GM12865 (cell line): ENCODE measurements around the gene BCAP31.
"Not testable (repeated sequence)": the region's sequence is repeated elsewhere in the genome, so short reads cannot be mapped to it uniquely, and the experiment has no call there.

Experiments used
- DNase-seq: peaks from one replicate; pipeline ENCODE4 v3.0.0; 2010; ENCODE audit warnings: low read depth
- H3K4me3 ChIP-seq: 2 replicates; pipeline ENCODE4 v1.5.1; 2011; ENCODE audit warnings: mild to moderate bottlenecking, low read depth, low read length, control low read depth
- TF ChIP-seq, protein P1 (sequence below): IDR thresholded peaks from 2 replicates; pipeline ENCODE4 v1.5.1; 2011; ENCODE audit warnings: low read length, control low read depth, low read depth, inconsistent platforms; ENCODE audit not compliant: insufficient read depth; ENCODE audit errors: missing control alignments

Gene BCAP31

DNA sequence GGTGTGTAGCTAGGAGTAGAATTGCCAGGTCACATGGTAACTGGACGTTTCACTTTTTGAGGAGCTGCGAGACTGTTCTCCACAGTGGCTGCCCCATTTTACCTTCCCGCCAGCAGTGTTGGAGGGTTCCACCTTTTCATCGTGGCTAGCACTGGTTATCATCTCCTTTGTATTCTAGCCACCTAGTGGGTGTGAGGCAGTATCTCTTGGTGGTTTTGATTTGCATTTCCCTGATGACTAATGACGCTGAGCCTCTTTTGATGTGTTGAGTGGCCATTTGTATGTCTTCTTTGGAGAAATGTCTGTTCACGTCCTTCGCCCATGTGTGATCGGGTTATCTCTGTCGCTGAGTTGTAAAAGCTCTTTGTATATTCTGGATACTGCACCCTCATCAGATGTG is 11.1 kb upstream of the BCAP31 start:
- DNase-seq, result peak; percentile 44
- H3K4me3 ChIP-seq, result no peak overlapping the region
- TF ChIP-seq, protein P1, sequence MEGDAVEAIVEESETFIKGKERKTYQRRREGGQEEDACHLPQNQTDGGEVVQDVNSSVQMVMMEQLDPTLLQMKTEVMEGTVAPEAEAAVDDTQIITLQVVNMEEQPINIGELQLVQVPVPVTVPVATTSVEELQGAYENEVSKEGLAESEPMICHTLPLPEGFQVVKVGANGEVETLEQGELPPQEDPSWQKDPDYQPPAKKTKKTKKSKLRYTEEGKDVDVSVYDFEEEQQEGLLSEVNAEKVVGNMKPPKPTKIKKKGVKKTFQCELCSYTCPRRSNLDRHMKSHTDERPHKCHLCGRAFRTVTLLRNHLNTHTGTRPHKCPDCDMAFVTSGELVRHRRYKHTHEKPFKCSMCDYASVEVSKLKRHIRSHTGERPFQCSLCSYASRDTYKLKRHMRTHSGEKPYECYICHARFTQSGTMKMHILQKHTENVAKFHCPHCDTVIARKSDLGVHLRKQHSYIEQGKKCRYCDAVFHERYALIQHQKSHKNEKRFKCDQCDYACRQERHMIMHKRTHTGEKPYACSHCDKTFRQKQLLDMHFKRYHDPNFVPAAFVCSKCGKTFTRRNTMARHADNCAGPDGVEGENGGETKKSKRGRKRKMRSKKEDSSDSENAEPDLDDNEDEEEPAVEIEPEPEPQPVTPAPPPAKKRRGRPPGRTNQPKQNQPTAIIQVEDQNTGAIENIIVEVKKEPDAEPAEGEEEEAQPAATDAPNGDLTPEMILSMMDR, result peak; percentile 18

DNA sequence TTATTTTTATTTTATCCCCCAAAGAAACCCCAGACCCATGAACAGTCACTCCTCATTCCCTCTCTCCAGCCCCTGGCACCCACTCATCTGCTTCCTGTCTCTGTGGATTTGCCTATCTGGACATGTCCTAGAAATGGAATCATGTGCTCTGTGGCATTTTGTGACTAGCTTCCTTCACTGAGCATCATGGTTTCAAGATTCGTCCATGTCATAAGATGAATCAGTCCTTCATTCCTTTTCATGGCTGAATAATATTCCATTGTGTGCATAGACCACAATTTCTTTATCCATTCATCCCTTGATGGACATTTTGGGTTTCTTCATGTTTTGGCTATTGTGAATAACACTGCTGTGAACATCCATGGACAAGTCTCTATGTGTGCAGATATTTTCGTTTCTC is 10.7 kb upstream of the BCAP31 start:
- H3K4me3 ChIP-seq, result no peak overlapping the region
- TF ChIP-seq, protein P1, result no peak
- DNase-seq, result no peak

DNA sequence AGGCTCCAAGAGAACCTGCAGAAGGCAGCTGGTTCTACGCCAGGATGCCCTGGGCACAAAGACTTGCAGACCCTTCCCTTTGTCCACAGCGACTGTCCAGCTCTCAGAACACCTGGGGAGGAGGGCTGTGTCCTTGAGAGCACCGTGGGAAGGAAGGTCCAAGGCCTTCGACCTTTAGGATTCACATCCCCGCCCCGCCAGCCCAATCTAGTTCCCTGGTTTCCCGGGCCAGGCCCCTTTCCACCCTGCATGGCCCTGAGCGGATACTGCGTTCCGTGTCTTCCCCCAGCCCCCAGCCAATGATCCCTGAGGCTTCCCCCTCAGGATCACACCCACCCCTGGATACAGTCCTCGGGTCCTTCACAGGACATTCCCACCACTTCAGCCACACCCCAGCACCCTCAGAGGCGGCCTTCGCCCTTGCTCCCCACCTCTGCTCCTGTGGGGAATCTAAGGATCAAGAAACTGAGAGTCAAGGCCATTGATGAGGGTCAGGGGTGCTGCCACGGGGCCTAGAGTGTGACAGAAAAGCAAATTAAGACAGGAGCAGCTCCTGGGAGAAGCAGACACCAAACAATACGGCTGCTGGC is 9.6 kb upstream of the BCAP31 start:
- DNase-seq, result no peak
- H3K4me3 ChIP-seq, result no peak overlapping the region
- TF ChIP-seq, protein P1, result no peak

DNA sequence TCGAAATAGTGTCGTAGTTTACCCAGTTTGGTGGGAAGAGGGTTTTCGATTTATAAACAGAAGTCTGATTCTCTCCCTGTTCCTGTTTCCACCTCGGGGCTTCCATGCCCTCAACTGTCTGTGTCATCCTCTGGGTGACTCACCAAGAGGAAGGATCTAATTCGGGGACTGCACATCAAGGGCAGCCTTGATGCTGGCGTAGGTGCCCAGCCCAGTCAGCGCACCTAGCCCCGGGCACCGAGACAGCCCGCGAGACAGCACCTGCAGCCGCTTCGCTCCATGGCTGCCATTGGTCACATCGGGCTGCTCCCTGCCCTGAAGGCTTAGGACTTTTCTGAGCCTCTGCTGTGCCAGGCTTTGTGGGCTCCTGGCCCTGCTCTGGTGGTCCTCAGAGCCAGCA is 8.2 kb upstream of the BCAP31 start:
- no peak for DNase-seq
- TF ChIP-seq, protein P1, result no peak
- no peak overlapping the region for H3K4me3 ChIP-seq

DNA sequence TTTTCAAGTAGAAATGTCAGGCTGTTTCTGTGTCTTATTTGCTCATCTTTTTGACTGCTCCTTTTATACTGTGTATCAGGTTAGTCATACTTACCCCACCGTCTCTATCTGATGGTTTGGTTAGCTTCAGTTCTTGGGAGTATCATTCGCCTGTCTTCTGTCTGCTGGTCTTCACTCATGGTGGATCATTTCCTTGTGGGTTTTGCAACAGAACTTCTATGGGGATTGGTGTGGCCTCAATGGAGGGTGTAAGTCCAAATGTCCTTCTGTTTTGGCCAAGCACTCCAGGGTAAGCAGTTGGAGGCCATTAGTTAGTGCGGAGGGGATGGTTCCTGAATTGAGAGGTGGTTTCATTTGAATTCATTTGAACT is 7.6 kb upstream of the BCAP31 start:
- no peak for DNase-seq
- no peak overlapping the region for H3K4me3 ChIP-seq
- TF ChIP-seq, protein P1, result no peak

DNA sequence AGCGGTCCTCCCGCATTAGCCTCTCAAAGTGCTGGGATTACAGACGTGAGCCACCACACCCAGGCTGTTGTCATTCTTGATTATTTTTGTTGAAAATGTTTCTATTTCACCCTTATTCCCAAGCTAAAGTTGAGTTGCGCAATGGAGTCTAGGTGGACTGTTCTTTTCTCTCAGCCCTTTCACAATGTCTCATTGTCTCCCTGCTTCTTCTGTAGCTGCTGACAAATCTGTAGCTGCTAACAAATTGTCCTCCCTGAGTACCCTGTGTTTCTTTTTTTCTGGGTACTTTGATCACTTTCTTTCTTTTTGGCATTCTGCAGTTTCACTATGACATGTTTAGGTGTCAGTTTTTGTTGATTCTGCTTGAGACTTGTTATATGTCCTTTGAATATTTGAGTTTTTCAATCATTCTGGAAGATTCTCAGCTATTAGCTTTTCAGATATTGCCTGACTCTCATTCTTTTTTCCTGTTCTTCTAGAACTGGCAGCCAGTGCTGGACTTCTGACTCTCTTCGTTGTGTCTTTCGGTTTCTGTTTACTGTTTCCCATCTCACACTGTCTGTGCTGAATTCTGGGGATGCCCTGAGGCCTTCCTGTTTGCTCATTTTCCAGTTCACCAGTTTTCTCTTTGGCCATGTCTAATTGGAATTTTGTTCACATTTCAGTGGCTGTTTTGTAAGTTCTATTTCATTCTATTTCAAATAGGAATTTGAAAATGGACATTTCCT is 7.1 kb upstream of the BCAP31 start:
- H3K4me3 ChIP-seq, result no peak overlapping the region
- peak; percentile 13 for DNase-seq
- TF ChIP-seq, protein P1, result no peak

DNA sequence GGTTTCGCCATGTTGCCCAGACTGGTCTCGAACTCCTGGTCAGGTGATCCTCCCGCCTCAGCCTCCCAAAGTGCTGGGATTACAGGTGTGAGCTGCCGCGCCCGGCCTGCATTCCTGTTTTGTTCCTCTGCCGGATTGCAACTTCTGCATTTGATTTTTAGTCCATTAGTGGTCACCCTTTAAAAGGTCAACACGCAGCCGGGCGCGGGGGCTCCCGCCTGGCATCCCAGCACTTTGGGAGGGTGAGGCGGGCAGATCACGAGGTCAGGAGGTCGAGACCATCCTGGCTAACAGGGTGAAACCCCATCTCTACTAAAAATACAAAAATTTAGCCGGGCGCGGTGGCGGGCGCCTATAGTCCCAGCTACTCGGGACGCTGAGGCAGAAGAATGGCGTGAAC is 5.9 kb upstream of the BCAP31 start:
- H3K4me3 ChIP-seq, result not testable (repeated sequence)

More for the DNA sequence above, 5.9 kb upstream of the BCAP31 start:
- DNase-seq, result not testable (repeated sequence)
